Common myeloid progenitor, CD34-positive (primary cell): Measurements from ENCODE around the gene MMP24OS.
"Not testable (repeated sequence)": the region's sequence is repeated elsewhere in the genome, so short reads cannot be mapped to it uniquely, and the experiment has no call there.

Experiments used
- CTCF ChIA-PET: fragments of 350-600 bp; sonication (Branson Sonifier 250); formaldehyde crosslinking; loops from one replicate; lab custom pipeline; 2021; ENCODE audit warnings: antibody characterized with exemption; lab: Charles Lee
- POLR2A ChIA-PET: fragments of 350-600 bp; sonication (Branson Sonifier 250); formaldehyde crosslinking; loops from one replicate; lab custom pipeline; 2021; ENCODE audit warnings: antibody characterized with exemption; lab: Charles Lee
- DNase-seq, 3 donors: peaks; one replicate each; pipeline versions ENCODE4 v3.0.0 to v3.0.0-alpha.2; 2013
- H3K27ac ChIP-seq, 2 experiments: 1 replicate in 1 of 2; 2 replicates in 1 of 2; pipeline ENCODE4 v1.7.0; 2013; ENCODE audit warnings: inconsistent platforms in 2 of 2, low read length in 2 of 2, mild to moderate bottlenecking in 2 of 2, low read depth in 1 of 2, moderate library complexity in 1 of 2; ENCODE audit not compliant: severe bottlenecking in 2 of 2, insufficient read depth in 1 of 2, poor library complexity in 1 of 2
- H3K27me3 ChIP-seq, 5 experiments: replicated peaks in 2 of 5; 1 replicate in 3 of 5; 2 replicates in 2 of 5; pipeline versions ENCODE4 v1.6.1 to v1.7.0; 2013; ENCODE audit warnings: low read length in 4 of 5, mild to moderate bottlenecking in 2 of 5, moderate library complexity in 2 of 5, inconsistent platforms in 1 of 5; ENCODE audit not compliant: insufficient read depth in 5 of 5, control insufficient read depth in 4 of 5
- H3K36me3 ChIP-seq, 4 experiments: 1 replicate in 2 of 4; 2 replicates in 2 of 4; pipeline versions ENCODE4 v1.6.1 to v1.7.0; 2013; ENCODE audit warnings: low read length in 3 of 4, control low read depth in 1 of 4, mild to moderate bottlenecking in 1 of 4; ENCODE audit not compliant: control insufficient read depth in 4 of 4, insufficient read depth in 4 of 4
- H3K4me1 ChIP-seq, 4 experiments: 1 replicate in 3 of 4; 2 replicates in 1 of 4; pipeline versions ENCODE4 v1.6.1 to v1.7.1; 2013; ENCODE audit warnings: low read length in 3 of 4, mild to moderate bottlenecking in 3 of 4, control low read depth in 1 of 4, inconsistent platforms in 1 of 4, moderate library complexity in 1 of 4; ENCODE audit not compliant: control insufficient read depth in 4 of 4, insufficient read depth in 4 of 4; ENCODE audit errors: control extremely low read depth in 1 of 4
- H3K4me3 ChIP-seq, 7 experiments: 1 replicate in 4 of 7; 2 replicates in 3 of 7; pipeline versions ENCODE4 v1.5.1 to v1.7.0; 2013; ENCODE audit warnings: mild to moderate bottlenecking in 7 of 7, low read length in 6 of 7, moderate library complexity in 6 of 7, inconsistent platforms in 2 of 7, low read depth in 2 of 7, control low read depth in 1 of 7; ENCODE audit not compliant: insufficient read depth in 4 of 7, control insufficient read depth in 1 of 7; ENCODE audit errors: extremely low read depth in 1 of 7
- H3K9me3 ChIP-seq, 5 experiments: 1 replicate in 4 of 5; 2 replicates in 1 of 5; pipeline versions ENCODE4 v1.6.1 to v1.7.1; 2013; ENCODE audit warnings: low read length in 4 of 5, mild to moderate bottlenecking in 2 of 5, inconsistent platforms in 1 of 5, low read depth in 1 of 5, moderate library complexity in 1 of 5; ENCODE audit not compliant: control insufficient read depth in 4 of 5, insufficient read depth in 2 of 5; ENCODE audit errors: control extremely low read depth in 1 of 5
- WGBS: methylation state at CpG from one replicate; pipeline ENCODE4 v1.1.5; 2013; ENCODE audit not compliant: insufficient coverage; 5-methylcytosine and 5-hydroxymethylcytosine counted together

Gene MMP24OS

DNA sequence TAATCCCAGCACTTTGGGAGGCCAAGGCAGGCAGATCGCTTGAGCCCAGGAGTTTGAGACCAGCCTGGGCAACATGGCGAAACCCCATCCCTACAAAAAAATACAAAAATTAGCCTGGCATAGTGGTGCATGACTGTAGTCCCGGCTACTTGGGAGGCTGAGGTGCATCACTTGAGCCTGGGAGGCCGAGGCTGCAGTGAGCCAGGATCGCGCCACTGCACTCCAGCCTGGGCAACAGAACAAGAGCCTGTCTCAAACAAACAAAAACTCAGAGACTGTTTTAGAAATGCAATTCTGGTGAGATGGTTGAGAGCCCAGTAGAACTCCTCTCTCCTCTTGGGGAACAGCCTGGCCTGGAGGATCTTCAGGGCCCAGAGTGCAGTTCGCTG is 37.7 kb upstream of the MMP24OS start:
- POLR2A ChIA-PET, H3K27me3 ChIP-seq, H3K4me3 ChIP-seq, DNase-seq, H3K9me3 ChIP-seq: not testable (repeated sequence)
- CTCF ChIA-PET = interaction anchor here (1.0 to 1.3 kb wide), 2 partner anchors 10 to 14 kb away, joined by 3 to 5 read pairs; no protein-coding TSS in a partner anchor
- WGBS = 100% methylated on average over 5 of the region's 7 CpGs
- H3K4me1 ChIP-seq = peaks cover 0 to 21% (median 18%) of the 10 kb centered on the region in 4 experiments
- H3K27ac ChIP-seq = peak overlapping the region in 1 of 2 experiments; percentile 1
- H3K36me3 ChIP-seq = peaks cover 0 to 11% (median 2%) of the 10 kb centered on the region in 4 experiments

DNA sequence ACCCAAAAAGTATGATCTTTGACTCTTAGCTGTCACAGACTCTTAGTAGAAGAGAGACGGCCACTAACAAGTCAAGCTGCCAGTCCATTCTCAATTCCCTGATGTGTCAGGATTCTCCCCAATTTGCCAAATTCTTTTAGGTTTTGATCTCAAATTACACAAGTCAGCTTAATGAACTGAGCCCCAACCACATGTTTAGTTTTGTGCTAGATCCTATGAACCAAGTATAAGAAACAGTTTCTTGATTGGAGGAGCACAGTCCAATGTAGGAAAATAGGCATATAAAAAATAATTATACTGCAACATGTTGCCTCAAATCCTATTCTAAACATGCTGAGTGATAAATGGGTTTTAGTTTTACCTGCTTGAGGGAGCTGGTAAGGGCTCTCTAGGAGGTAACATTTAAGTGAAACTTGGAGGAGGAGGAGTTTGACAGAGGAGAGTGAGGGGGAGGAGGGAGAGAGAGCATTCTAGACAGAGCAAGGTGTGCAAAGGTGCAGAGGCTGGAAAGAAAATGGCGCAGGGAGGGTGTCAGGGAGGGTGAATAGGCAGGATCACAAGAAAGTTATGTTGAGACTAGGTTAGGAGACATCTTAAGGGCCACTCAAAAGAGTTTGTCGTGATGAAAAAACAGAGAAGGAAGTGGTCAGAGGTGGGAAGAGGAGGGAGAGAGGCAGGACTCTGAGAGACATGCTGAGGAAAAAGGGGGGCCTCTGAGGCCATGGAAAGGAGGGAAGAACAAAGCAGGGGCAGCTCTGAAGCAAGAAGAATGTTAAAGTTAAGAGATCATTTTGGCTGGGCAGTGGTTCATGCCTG is 37.1 kb upstream of the MMP24OS start:
- no peaks in the 10 kb centered on the region for H3K9me3 ChIP-seq
- no peaks in the 10 kb centered on the region for H3K27me3 ChIP-seq
- H3K4me1 ChIP-seq = peaks cover 0 to 21% (median 18%) of the 10 kb centered on the region in 4 experiments
- DNase-seq = peak in 2 of 3 donors; percentile 10 to 14
- H3K27ac ChIP-seq = peak overlapping the region in 1 of 2 experiments; percentile 1
- ChIA-PET POLR2A (no interaction called here), CTCF (interaction anchor here (1.3 kb wide), 1 partner anchor 15 kb away, joined by 5 read pairs; no protein-coding TSS in a partner anchor)
- WGBS = 55% methylated on average over 3 of the region's 3 CpGs
- peaks cover 0 to 13% (median 2%) of the 10 kb centered on the region in 4 experiments for H3K36me3 ChIP-seq
- H3K4me3 ChIP-seq = no peak overlapping the region

- CTCF ChIA-PET = interaction anchor here (3.5 kb wide), 1 partner anchor 11 kb away, joined by 10 read pairs; no protein-coding TSS in a partner anchor
- H3K4me1 ChIP-seq = peaks cover 0 to 21% (median 18%) of the 10 kb centered on the region in 4 experiments
Measured at GRCh38 chr20:35312318-35312717, 34.4 kb upstream of the MMP24OS start.

DNA sequence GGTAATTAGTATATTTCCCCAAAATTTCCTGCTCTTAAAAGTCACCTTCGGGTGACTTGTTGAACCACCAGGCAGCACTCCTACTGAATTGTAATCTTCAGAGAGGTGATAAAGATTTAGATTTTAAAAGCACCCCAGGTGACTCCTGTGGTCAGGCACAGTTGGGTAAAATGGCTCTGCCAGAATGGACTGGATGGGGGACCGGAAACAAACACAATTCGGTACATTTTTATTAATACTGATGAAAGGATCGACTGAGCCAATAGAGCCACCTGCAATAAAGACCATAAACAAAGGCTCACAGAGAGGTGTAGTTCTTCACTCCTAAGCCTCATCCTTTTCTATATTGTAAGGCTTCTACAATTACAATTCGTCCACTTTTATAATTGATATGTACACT is 33.9 kb upstream of the MMP24OS start:
- POLR2A ChIA-PET = no interaction called here
- H3K27ac ChIP-seq = no peak overlapping the region
- WGBS = no CpG with 5 or more reads among the region's 5 CpGs
- no peaks in the 10 kb centered on the region for H3K9me3 ChIP-seq
- CTCF ChIA-PET = interaction anchor here (1.0 to 3.5 kb wide), 2 partner anchors 11 to 128 kb away, joined by 5 to 10 read pairs; no protein-coding TSS in a partner anchor
- peaks cover 0 to 25% (median 18%) of the 10 kb centered on the region in 4 experiments for H3K4me1 ChIP-seq
- H3K27me3 ChIP-seq = no peaks in the 10 kb centered on the region
- no peak overlapping the region for H3K4me3 ChIP-seq
- DNase-seq = no peak
- H3K36me3 ChIP-seq = peaks cover 0 to 12% (median 3%) of the 10 kb centered on the region in 4 experiments

More at GRCh38 chr20:35312318-35312717, 34.4 kb upstream of the MMP24OS start:
- WGBS = no CpG with 5 or more reads among the region's 1 CpG
- POLR2A ChIA-PET = no interaction called here
- Histone ChIP-seq H3K9me3 (no peaks in the 10 kb centered on the region), H3K27ac (no peak overlapping the region), H3K36me3 (peaks cover 0 to 12% (median 3%) of the 10 kb centered on the region in 4 experiments), H3K4me3 (no peak overlapping the region), H3K27me3 (no peaks in the 10 kb centered on the region)
- peak in 2 of 3 donors; percentile 9 to 15 for DNase-seq

DNA sequence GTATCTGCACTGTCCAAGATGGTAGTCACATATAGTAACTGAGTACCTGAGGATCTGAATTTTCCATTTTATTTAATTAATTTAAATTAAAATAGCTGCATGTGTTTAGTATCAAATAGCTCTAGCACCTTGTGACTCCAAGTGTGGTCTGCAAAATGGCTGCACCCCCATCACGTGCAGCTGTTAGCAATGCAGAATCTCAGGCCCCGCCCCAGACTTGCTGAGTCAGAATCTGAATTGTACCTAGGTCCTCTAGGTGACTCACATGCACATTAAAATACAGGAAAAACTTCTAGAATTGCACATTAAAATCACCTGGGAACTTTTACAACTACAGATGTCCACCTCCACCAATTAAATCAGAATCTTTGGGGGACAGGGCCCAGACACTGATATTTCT is 33.5 kb upstream of the MMP24OS start:
- Histone ChIP-seq H3K4me3 (no peak overlapping the region), H3K9me3 (no peaks in the 10 kb centered on the region), H3K27me3 (no peaks in the 10 kb centered on the region), H3K27ac (no peak overlapping the region), H3K4me1 (peaks cover 0 to 27% (median 18%) of the 10 kb centered on the region in 4 experiments), H3K36me3 (peaks cover 0 to 14% (median 4%) of the 10 kb centered on the region in 4 experiments)
- DNase-seq = no peak
- WGBS = 100% methylated on average over 1 of the region's 2 CpGs
- POLR2A ChIA-PET = no interaction called here
- CTCF ChIA-PET = interaction anchor here (1.0 to 3.5 kb wide), 2 partner anchors 10 to 128 kb away, joined by 5 to 10 read pairs; no protein-coding TSS in a partner anchor

DNA sequence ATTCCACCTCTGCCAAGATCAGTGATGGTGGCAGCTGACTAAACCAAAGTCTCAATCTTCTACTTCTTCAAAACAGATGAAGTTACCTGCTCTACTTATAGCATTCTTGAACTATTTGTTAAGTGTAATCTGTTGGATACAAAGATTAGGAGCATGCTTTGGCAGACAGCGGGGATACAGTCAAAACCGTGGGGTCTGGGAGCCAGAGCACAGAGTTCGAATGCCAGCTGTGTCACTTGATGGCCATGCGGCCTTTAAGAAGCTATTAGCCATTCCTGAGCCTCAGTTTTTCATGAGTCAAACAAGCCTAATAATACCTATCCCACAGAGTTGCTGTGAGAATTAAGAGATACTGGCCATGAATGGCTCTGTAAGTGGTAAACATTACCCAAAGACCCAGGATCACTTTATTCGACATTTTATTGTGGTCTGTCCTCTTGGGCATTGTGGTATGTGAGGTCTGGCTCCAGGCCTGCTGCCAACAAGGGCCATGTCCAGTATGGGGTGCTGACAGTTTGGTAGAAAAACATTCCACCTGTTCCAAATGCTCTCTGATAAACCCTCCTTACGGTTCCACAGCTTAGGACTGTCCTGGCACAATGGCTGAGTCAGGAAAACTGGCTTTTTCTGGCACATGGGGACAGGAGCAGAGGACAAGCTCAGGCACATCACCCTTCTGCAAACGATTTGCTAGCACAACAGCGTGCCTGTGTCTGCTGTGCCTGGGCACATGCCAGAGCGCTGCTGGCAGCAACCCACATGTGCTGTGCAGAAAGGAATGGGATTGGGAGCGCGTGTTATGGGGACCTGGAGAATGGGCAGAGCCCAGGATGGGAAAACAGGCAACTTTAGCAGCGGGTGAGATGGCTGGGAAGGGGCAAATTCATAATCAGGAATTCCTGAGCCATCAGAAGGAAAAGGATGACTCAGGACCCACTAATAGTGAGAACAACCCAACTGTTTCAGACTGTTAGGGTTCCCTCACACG is 30.0 kb upstream of the MMP24OS start:
- CTCF ChIA-PET = interaction anchor here (0.9 to 8.6 kb wide), 13 partner anchors 10 to 212 kb away, joined by 3 to 63 read pairs (median 4); partner anchors contain the start of gene GDF5

More for the DNA sequence above, 30.0 kb upstream of the MMP24OS start:
- WGBS = 95% methylated on average over 11 of the region's 13 CpGs
- Histone ChIP-seq H3K27me3 (no peaks in the 10 kb centered on the region), H3K4me3 (no peak overlapping the region), H3K27ac (no peak overlapping the region), H3K4me1 (peaks cover 0 to 30% (median 5%) of the 10 kb centered on the region in 4 experiments), H3K36me3 (peaks cover 2 to 33% (median 12%) of the 10 kb centered on the region in 4 experiments), H3K9me3 (no peaks in the 10 kb centered on the region)
- POLR2A ChIA-PET = no interaction called here
- no peak for DNase-seq
